GM12878 (cell line): ENCODE results near the gene ZNF281. TPM values are rescaled to one million over a fixed set of nuclear protein-coding genes. Genes with fewer than 3 reads are reported as not detected.

Experiments used
- ATAC-seq: fragments of 200-7000 bp; cut with Tn5 transposase; 3 replicates; pipeline ENCODE4 v1.9.1; 2020; ENCODE audit warnings: mild to moderate bottlenecking, moderate library complexity
- BruUV-seq: library from RNA; stranded (reverse); fragments of 400-500 nt; replicated peaks from 2 replicates; lab custom pipeline; 2021; lab: Mats Ljungman, UMichigan
- CTCF ChIA-PET: fragments of 300-600 bp; sonication (Branson Sonifier 250); formaldehyde crosslinking; extraction: SDS; loops from one replicate; lab custom pipeline; 2021; ENCODE audit warnings: inconsistent platforms; lab: Yijun Ruan, JAX
- POLR2A ChIA-PET: fragments of 350-600 bp; formaldehyde crosslinking; extraction: SDS; loops from one replicate; lab custom pipeline; 2021; ENCODE audit warnings: inconsistent platforms; lab: Charles Lee
- RAD21 ChIA-PET: fragments of 300-600 bp; sonication (Branson Sonifier 250); formaldehyde crosslinking; loops from one replicate; lab custom pipeline; 2023; ENCODE audit warnings: antibody characterized with exemption; ENCODE audit not compliant: unreplicated experiment; lab: Charles Lee
- SMC1A ChIA-PET: fragments of 300-600 bp; sonication (Branson Sonifier 250); formaldehyde crosslinking; loops from one replicate; lab custom pipeline; 2023; ENCODE audit not compliant: unreplicated experiment, uncharacterized antibody; lab: Charles Lee
- DNase-seq: peaks from one replicate; pipeline ENCODE4 v3.0.0-alpha.2; 2011; ENCODE audit warnings: low read depth, low spot score
- FAIRE-seq: peaks from 3 replicates; lab custom pipeline; 2011; peaks lifted over from hg19 to GRCh38; lab: Jason Lieb, UNC
- H2AFZ ChIP-seq: 2 replicates; pipeline ENCODE4 v1.6.0; 2011; ENCODE audit warnings: low read depth, low read length, control low read depth; ENCODE audit not compliant: control insufficient read depth
- H3K27ac ChIP-seq: 2 replicates; pipeline ENCODE4 v1.5.1; 2011; ENCODE audit warnings: control low read depth; ENCODE audit not compliant: control insufficient read depth, insufficient read depth
- H3K27me3 ChIP-seq, 2 experiments: replicated peaks in 1 of 2; 2 replicates each; pipeline versions ENCODE4 v1.6.0 to v1.6.1; 2011; ENCODE audit warnings: low read length in 1 of 2; ENCODE audit not compliant: control insufficient read depth in 2 of 2, insufficient read depth in 2 of 2
- H3K36me3 ChIP-seq, 2 experiments: 2 replicates each; pipeline ENCODE4 v1.5.1; 2011; ENCODE audit warnings: low read length in 1 of 2; ENCODE audit not compliant: control insufficient read depth in 2 of 2, insufficient read depth in 2 of 2
- H3K4me1 ChIP-seq: 2 replicates; pipeline ENCODE4 v1.6.1; 2011; ENCODE audit warnings: mild to moderate bottlenecking, low read length, moderate library complexity, mixed read lengths; ENCODE audit not compliant: control insufficient read depth, insufficient read depth
- H3K4me2 ChIP-seq: 2 replicates; pipeline ENCODE4 v1.6.0; 2011; ENCODE audit warnings: control low read depth; ENCODE audit not compliant: control insufficient read depth, insufficient read depth
- H3K4me3 ChIP-seq: fragments of 200-600 bp; sonication (generic); 2 replicates; pipeline ENCODE4 v1.5.1; 2016
- H3K79me2 ChIP-seq: 2 replicates; pipeline ENCODE4 v1.6.0; 2011; ENCODE audit warnings: low read length; ENCODE audit not compliant: control insufficient read depth, insufficient read depth
- H3K9ac ChIP-seq: 2 replicates; pipeline ENCODE4 v1.8.0; 2011; ENCODE audit warnings: low read length, control low read depth, mixed read lengths; ENCODE audit not compliant: control insufficient read depth, insufficient read depth
- H3K9me3 ChIP-seq: replicated peaks from 3 replicates; pipeline ENCODE4 v1.5.1; 2011; ENCODE audit warnings: mild to moderate bottlenecking, low read length; ENCODE audit not compliant: control insufficient read depth, insufficient read depth
- H4K20me1 ChIP-seq: 2 replicates; pipeline ENCODE4 v1.6.0; 2011; ENCODE audit not compliant: control insufficient read depth, insufficient read depth
- ATF7 ChIP-seq: fragments of 450-650 bp; IDR thresholded peaks from 2 replicates; pipeline ENCODE4 v1.6.1; 2016; ENCODE audit warnings: low read depth, mild to moderate bottlenecking
- BHLHE40 ChIP-seq, 2 experiments: fragments of 450-650 bp in 1 of 2; IDR thresholded peaks; 2 replicates each; pipeline ENCODE4 v1.6.1; 2011 to 2017; ENCODE audit warnings: low read depth in 2 of 2, borderline replicate concordance in 1 of 2, improper control_type of control experiment in 1 of 2, low read length in 1 of 2, mild to moderate bottlenecking in 1 of 2
- CHD4 ChIP-seq: fragments of 200-600 bp; sonication (generic); IDR thresholded peaks from 2 replicates; pipeline ENCODE4 v1.6.1; 2016; ENCODE audit warnings: mild to moderate bottlenecking
- CREB1 ChIP-seq: IDR thresholded peaks from 2 replicates; pipeline ENCODE4 v1.6.1; 2012; ENCODE audit warnings: low read depth, mild to moderate bottlenecking, inconsistent platforms
- MEF2A ChIP-seq: IDR thresholded peaks from 2 replicates; pipeline ENCODE4 v1.6.1; 2011; ENCODE audit warnings: low read depth, mild to moderate bottlenecking, low read length, moderate library complexity; ENCODE audit not compliant: insufficient read depth
- SMC3 ChIP-seq: IDR thresholded peaks from 2 replicates; pipeline ENCODE4 v1.6.1; 2011; ENCODE audit warnings: low read length, improper control_type of control experiment, borderline replicate concordance
- SREBF1 ChIP-seq: IDR thresholded peaks from 2 replicates; pipeline ENCODE4 v1.6.1; 2012; ENCODE audit warnings: mild to moderate bottlenecking, low read length
- WGBS: methylation state at CpG from one replicate; pipeline ENCODE4 v1.1.6; 2016; ENCODE audit warnings: low lambda C conversion rate; ENCODE audit not compliant: insufficient replicate concordance, insufficient coverage; ENCODE audit errors: missing lambda C conversion rate; 5-methylcytosine and 5-hydroxymethylcytosine counted together
- in situ Hi-C: fragments of 300-500 bp; cut with MboI; formaldehyde crosslinking; loops from 9 replicates; pipeline ENCODE4 v1.14.3; 2018; ENCODE audit warnings: mixed read lengths
- intact Hi-C: fragments of 100-400 bp; cut with micrococcal nuclease; formaldehyde crosslinking; loops from one replicate; pipeline ENCODE4 v1.14.2; 2022; ENCODE audit not compliant: unreplicated experiment
- polyA plus RNA-seq, 11 experiments: library from polyadenylated mRNA; depleted of rRNA in 4 of 11; unstranded in 6 of 11; stranded (reverse) in 5 of 11; fragments of >200 nt; fragmentation: Nextera tagmentation in 4 of 11; fragmentation: Illumina TruSeq in 1 of 11; extraction: Ambion mirVana in 4 of 11; extraction: Trizol in 1 of 11; gene quantifications; 1 replicate in 1 of 11; 2 replicates in 10 of 11; pipeline versions ENCODE4 v1.2.1 to v1.2.3, GENCODE V29; 2011 to 2016; ENCODE audit warnings: inconsistent platforms in 2 of 11, missing spikeins in 2 of 11, low read depth in 1 of 11
- total RNA-seq, 4 experiments: library from RNA; depleted of rRNA in 3 of 4; stranded (reverse); fragments of >200 nt in 3 of 4; fragmentation: Illumina TruSeq in 1 of 4; extraction: Trizol in 1 of 4; gene quantifications; 2 replicates each; pipeline versions ENCODE4 v1.2.1 to v1.2.3, GENCODE V29; 2013 to 2021

Gene ZNF281
- total and polyA plus RNA-seq, 10 of the 15 experiments (the other 5 are each of a cell fraction or from before 2014, with no cell fraction given) = 8.3 to 21.8 (median 15.4) TPM

DNA sequence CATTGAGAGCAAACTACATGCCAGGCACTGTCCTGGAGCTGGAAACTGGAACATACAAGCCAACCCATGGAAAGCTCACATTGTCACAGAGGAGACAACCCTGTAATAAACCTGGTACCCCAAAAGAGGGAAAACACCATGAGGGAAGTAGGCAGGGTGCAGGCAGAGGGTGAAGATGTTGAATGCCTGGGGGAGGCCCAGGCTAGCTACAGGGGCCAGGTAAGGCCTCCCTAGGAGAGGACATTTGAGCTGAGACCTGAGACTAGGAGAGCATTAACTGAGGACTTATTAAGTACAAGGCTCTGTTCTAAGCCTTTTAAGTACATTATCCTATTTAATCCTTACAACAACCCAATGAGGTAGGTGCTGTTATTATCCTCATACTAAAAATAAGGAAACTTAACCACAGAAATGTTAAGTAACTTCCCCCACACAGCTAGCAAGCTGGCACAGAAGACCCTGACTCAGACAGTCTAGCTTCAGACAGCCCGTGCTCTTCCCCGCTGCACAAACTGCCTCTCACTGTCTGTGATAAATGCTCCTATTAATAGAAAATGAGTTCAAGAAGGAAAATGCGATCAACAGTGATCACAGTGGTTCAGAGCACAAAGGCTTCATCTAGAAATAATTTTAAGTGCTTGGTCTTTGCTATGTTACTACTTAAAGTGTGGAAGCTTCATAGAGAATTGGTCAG is 41.8 kb downstream of the ZNF281 start:
- Histone ChIP-seq H3K4me2 (no peak overlapping the region), H3K36me3 (no peaks in the 10 kb centered on the region), H4K20me1 (no peaks in the 10 kb centered on the region), H3K9ac (no peak overlapping the region), H3K9me3 (no peaks in the 10 kb centered on the region), H3K4me1 (0 out of 2 replicates have a peak, but pooled peaks cover 3% of the 10 kb centered on the region), H3K27ac (no peak overlapping the region), H3K4me3 (no peak overlapping the region), H2AFZ (no peak overlapping the region), H3K79me2 (no peaks in the 10 kb centered on the region), H3K27me3 (no peaks in the 10 kb centered on the region)
- SMC1A ChIA-PET = interaction anchor here (1.8 to 2.9 kb wide), 4 partner anchors 11 to 88 kb away, joined by 4 to 13 read pairs (median 7); no protein-coding TSS in a partner anchor
- DNase-seq (no peak), ATAC-seq (no peak), FAIRE-seq (no peak)
- RAD21 ChIA-PET = interaction anchor here (1.4 kb wide), 1 partner anchor 10 kb away, joined by 3 read pairs; no protein-coding TSS in a partner anchor
- WGBS = 100% methylated on average over 3 of the region's 3 CpGs
- TF ChIP-seq SREBF1 (no peak), CHD4 (no peak), ATF7 (no peak), CREB1 (no peak), BHLHE40 (IDR thresholded peaks at IDR 0.05; ENCODE audit: borderline replicate concordance in 1 of 2, low read depth in 2 of 2, low read length in 1 of 2) (no peak), SMC3 (no peak), MEF2A (no peak)
- BruUV-seq = no TSS peak
- in situ Hi-C loops = no loop called here
- intact Hi-C loops = no loop called here
- POLR2A ChIA-PET = interaction anchor here (0.6 to 1.3 kb wide), 3 partner anchors 9 to 475 kb away, joined by 3 read pairs; no protein-coding TSS in a partner anchor
- CTCF ChIA-PET = interaction anchor here (0.7 to 2.6 kb wide), 8 partner anchors 10 to 683 kb away, joined by 3 to 11 read pairs (median 4); no protein-coding TSS in a partner anchor
